GM23248 (cell line): Measurements from ENCODE around the gene GDF9.

ENCODE experiments used
- EZH2 ChIP-seq: fragments of 200-600 bp; sonication (generic); IDR thresholded peaks from 2 replicates; pipeline ENCODE4 v1.6.1; 2018; ENCODE audit warnings: antibody characterized with exemption, mild to moderate bottlenecking; ENCODE audit not compliant: insufficient read depth, poor library complexity, severe bottlenecking
- EZH2phosphoT487 ChIP-seq: fragments of 200-600 bp; sonication (generic); IDR thresholded peaks from 2 replicates; pipeline ENCODE4 v1.6.1; 2018; ENCODE audit warnings: antibody characterized with exemption, moderate library complexity, mild to moderate bottlenecking, low read depth; ENCODE audit not compliant: insufficient read depth

DNA sequence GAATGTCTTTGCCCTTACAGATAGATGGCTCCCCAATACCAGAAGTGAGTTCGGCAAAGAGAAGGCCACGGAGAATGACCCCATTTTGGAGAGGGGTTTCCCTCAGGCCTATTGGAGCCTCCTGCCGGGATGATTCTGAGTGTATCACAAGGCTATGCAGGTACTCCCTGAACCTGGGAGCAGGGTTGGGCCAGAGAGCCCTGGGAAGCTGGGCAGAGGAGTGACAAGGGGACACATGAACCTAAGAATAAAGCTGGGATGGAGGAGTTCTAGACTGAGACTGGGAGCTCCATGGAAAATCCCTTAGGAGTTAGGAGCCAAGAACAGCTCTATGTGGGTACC, 7.6 kb upstream of the GDF9 start:
- no peak for TF ChIP-seq EZH2
- no peak for TF ChIP-seq EZH2phosphoT487
